Measurements from ENCODE around the gene C6orf120. TPM values are rescaled to one million over a fixed set of nuclear protein-coding genes. Genes with fewer than 3 reads are reported as not detected.

Gene C6orf120
- total and polyA plus RNA-seq, 2 donors (not counting 1 experiment from before 2014, with no cell fraction given), result 41.0 to 46.2 TPM

GRCh38 chr6:169723200-169723909 lies 21.4 kb downstream of the C6orf120 start:
- no peaks in the 10 kb centered on the region for H3K36me3 ChIP-seq (ENCODE audit: control insufficient read depth, insufficient read depth, low read length)
- no peaks in the 10 kb centered on the region for H3K9me3 ChIP-seq (ENCODE audit: control insufficient read depth, insufficient read depth, low read depth, low read length)

DNA sequence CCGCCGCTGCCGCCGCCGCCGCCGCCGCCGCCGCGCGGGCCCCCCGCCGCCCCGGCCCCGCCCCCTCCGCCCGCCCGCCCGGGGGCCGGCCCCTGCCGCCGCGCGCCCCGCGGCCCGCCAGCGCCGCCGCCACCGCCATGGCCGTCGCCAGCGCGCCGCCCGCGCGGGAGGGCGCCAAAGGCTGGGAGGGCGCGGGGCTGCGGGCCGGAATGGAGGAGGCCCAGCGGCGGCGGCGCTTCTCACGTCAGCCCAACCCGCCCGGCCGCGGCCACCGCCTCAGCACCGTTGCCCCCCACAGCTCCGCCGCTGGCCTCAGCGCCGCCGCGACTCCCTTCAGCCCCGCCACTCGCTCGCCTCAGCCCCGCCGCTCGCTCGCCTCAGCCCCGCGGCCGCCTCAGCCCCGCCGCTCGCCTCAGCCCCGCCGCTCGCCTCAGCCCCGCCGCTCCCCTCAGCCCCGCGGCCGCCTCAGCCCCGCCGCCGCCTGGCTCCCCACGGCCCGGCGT lies 22.1 kb downstream of the C6orf120 start:
- H3K27me3 ChIP-seq (ENCODE audit: control insufficient read depth, insufficient read depth, low read length), result no peaks in the 10 kb centered on the region
- DNase-seq (ENCODE audit: low read depth in 2 of 2), result peak; percentile 17 to 19
- H3K4me3 ChIP-seq (replicated peaks in 1 of 4; ENCODE audit: control extremely low read depth in 1 of 4, insufficient read depth in 1 of 4, low read depth in 3 of 4, low read length in 4 of 4), result peak overlapping the region in 2 of 4 experiments; percentile 21 to 43
- peaks cover 27% of the 10 kb centered on the region for H3K79me2 ChIP-seq (ENCODE audit: control insufficient read depth, insufficient read depth, low read length)
- TF ChIP-seq, protein P1, sequence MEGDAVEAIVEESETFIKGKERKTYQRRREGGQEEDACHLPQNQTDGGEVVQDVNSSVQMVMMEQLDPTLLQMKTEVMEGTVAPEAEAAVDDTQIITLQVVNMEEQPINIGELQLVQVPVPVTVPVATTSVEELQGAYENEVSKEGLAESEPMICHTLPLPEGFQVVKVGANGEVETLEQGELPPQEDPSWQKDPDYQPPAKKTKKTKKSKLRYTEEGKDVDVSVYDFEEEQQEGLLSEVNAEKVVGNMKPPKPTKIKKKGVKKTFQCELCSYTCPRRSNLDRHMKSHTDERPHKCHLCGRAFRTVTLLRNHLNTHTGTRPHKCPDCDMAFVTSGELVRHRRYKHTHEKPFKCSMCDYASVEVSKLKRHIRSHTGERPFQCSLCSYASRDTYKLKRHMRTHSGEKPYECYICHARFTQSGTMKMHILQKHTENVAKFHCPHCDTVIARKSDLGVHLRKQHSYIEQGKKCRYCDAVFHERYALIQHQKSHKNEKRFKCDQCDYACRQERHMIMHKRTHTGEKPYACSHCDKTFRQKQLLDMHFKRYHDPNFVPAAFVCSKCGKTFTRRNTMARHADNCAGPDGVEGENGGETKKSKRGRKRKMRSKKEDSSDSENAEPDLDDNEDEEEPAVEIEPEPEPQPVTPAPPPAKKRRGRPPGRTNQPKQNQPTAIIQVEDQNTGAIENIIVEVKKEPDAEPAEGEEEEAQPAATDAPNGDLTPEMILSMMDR (conservative IDR thresholded peaks at IDR 0.05 in 1 of 2, IDR thresholded peaks at IDR 0.05 in 1 of 2; ENCODE audit: low read depth in 1 of 2, low read length in 2 of 2), result no peak
- TF ChIP-seq EZH2 (IDR thresholded peaks at IDR 0.05; ENCODE audit: low read length, missing control alignments), result no peak
- H3K36me3 ChIP-seq (ENCODE audit: control insufficient read depth, insufficient read depth, low read length), result no peaks in the 10 kb centered on the region
- H3K27ac ChIP-seq (ENCODE audit: insufficient read depth, low read length), result no peak overlapping the region
- peaks cover 2% of the 10 kb centered on the region for H3K4me1 ChIP-seq (ENCODE audit: control insufficient read depth, extremely low read depth, insufficient read depth, low read length)
- no peak overlapping the region for H2AFZ ChIP-seq (ENCODE audit: low read length)
- H4K20me1 ChIP-seq (ENCODE audit: control insufficient read depth, extremely low read depth, insufficient read depth, low read length), result no peaks in the 10 kb centered on the region
- H3K9ac ChIP-seq (ENCODE audit: insufficient read depth, low read length), result peak overlapping the region; percentile 77
- no peaks in the 10 kb centered on the region for H3K9me3 ChIP-seq (ENCODE audit: control insufficient read depth, insufficient read depth, low read depth, low read length)
- no peak overlapping the region for H3K4me2 ChIP-seq (ENCODE audit: extremely low read depth, insufficient read depth, low read length)

More at GRCh38 chr6:169723200-169723909, 21.4 kb downstream of the C6orf120 start:
- no peaks in the 10 kb centered on the region for H3K27me3 ChIP-seq (ENCODE audit: control insufficient read depth, insufficient read depth, low read length)
- H4K20me1 ChIP-seq (ENCODE audit: control insufficient read depth, extremely low read depth, insufficient read depth, low read length), result no peaks in the 10 kb centered on the region
- TF ChIP-seq, protein P1 (conservative IDR thresholded peaks at IDR 0.05 in 1 of 2, IDR thresholded peaks at IDR 0.05 in 1 of 2; ENCODE audit: low read depth in 1 of 2, low read length in 2 of 2), result no peak
- TF ChIP-seq EZH2 (IDR thresholded peaks at IDR 0.05; ENCODE audit: low read length, missing control alignments), result no peak
- peak overlapping the region; percentile 66 for H2AFZ ChIP-seq (ENCODE audit: low read length)
- H3K27ac ChIP-seq (ENCODE audit: insufficient read depth, low read length), result peak overlapping the region; percentile 73
- H3K79me2 ChIP-seq (ENCODE audit: control insufficient read depth, insufficient read depth, low read length), result peaks cover 29% of the 10 kb centered on the region
- H3K4me2 ChIP-seq (ENCODE audit: extremely low read depth, insufficient read depth, low read length), result peak overlapping the region; percentile 78
- H3K4me3 ChIP-seq (replicated peaks in 1 of 4; ENCODE audit: control extremely low read depth in 1 of 4, insufficient read depth in 1 of 4, low read depth in 3 of 4, low read length in 4 of 4), result peak overlapping the region; percentile 31 to 97 (median 58)
- DNase-seq (ENCODE audit: low read depth in 2 of 2), result peak; percentile 66 to 80
- peak overlapping the region; percentile 87 for H3K9ac ChIP-seq (ENCODE audit: insufficient read depth, low read length)
- H3K4me1 ChIP-seq (ENCODE audit: control insufficient read depth, extremely low read depth, insufficient read depth, low read length), result peaks cover 2% of the 10 kb centered on the region

- peak within 1 kb of the TSS; percentile 66 for H2AFZ ChIP-seq (ENCODE audit: low read length)
- H3K27ac ChIP-seq (ENCODE audit: insufficient read depth, low read length), result peak within 1 kb of the TSS; percentile 87
- peak; percentile 28 to 47 for DNase-seq (ENCODE audit: low read depth in 2 of 2)
- H3K4me2 ChIP-seq (ENCODE audit: extremely low read depth, insufficient read depth, low read length), result peak within 1 kb of the TSS; percentile 88
- H3K79me2 ChIP-seq (ENCODE audit: control insufficient read depth, insufficient read depth, low read length), result peaks cover 24% of the 10 kb centered on the region
- peak within 1 kb of the TSS; percentile 88 for H3K9ac ChIP-seq (ENCODE audit: insufficient read depth, low read length)
- peaks cover 2% of the 10 kb centered on the region for H3K4me1 ChIP-seq (ENCODE audit: control insufficient read depth, extremely low read depth, insufficient read depth, low read length)
- H3K27me3 ChIP-seq (ENCODE audit: control insufficient read depth, insufficient read depth, low read length), result no peaks in the 10 kb centered on the region
- peak within 1 kb of the TSS; percentile 50 to 97 (median 67) for H3K4me3 ChIP-seq (replicated peaks in 1 of 4; ENCODE audit: control extremely low read depth in 1 of 4, insufficient read depth in 1 of 4, low read depth in 3 of 4, low read length in 4 of 4)
- no peaks in the 10 kb centered on the region for H3K9me3 ChIP-seq (ENCODE audit: control insufficient read depth, insufficient read depth, low read depth, low read length)
- no peak for TF ChIP-seq EZH2 (IDR thresholded peaks at IDR 0.05; ENCODE audit: low read length, missing control alignments)
- TF ChIP-seq, protein P1 (conservative IDR thresholded peaks at IDR 0.05 in 1 of 2, IDR thresholded peaks at IDR 0.05 in 1 of 2; ENCODE audit: low read depth in 1 of 2, low read length in 2 of 2), result no peak
- H4K20me1 ChIP-seq (ENCODE audit: control insufficient read depth, extremely low read depth, insufficient read depth, low read length), result no peaks in the 10 kb centered on the region
- H3K36me3 ChIP-seq (ENCODE audit: control insufficient read depth, insufficient read depth, low read length), result no peaks in the 10 kb centered on the region
Measured at GRCh38 chr6:169724494-169725124, 22.7 kb downstream of the C6orf120 start, which contains the start of gene PHF10. PHF10 (minus strand) TSS chr6:169724500; CDS start chr6:169723931, 569 bp downstream.
